ENCODE results near the gene NTRK3. TPM values are rescaled to one million over a fixed set of nuclear protein-coding genes. Genes with fewer than 3 reads are reported as not detected.

The NTRK3 gene
- total and polyA plus RNA-seq, 2 of the 8 experiments (the other 6 are each of a cell fraction or from before 2014, with no cell fraction given): 4.5 to 6.8 TPM

DNA sequence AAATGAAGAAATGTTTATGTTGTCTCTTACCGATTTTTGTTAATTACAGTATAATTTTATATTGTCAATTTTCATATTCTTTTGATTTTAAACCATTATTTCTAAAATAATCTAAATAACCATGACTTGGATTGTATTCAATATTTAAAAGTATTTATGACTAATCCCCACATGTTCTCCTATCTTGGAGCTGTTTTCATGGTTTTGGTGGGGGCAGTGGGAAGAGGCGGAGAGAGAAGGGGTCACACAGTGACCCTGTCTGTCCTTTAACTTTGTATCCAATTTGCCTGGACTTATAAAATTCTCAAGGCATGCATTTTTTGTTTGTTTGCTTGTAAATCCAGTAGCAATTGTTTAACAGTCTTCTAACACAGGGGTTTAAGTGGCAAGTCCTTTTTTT, 407.4 kb downstream of the NTRK3 start:
- H2BK5ac ChIP-seq (ENCODE audit: low read depth, low read length): no peak overlapping the region
- H3K18ac ChIP-seq (ENCODE audit: extremely low read depth, low read length): no peak overlapping the region
- no peak overlapping the region for H3K4me3 ChIP-seq (ENCODE audit: extremely low read depth in 1 of 4, insufficient read depth in 2 of 4, low read depth in 3 of 4, low read length in 4 of 4)
- no peak overlapping the region for H2AK5ac ChIP-seq (ENCODE audit: low read depth, low read length)
- DNase-seq (ENCODE audit: low read depth in 1 of 2, low spot score in 2 of 2): no peak
- no peak overlapping the region for H2BK20ac ChIP-seq (ENCODE audit: low read length)
- H3K36me3 ChIP-seq (ENCODE audit: control insufficient read depth in 2 of 4, insufficient read depth in 4 of 4, low read length in 3 of 4): no peaks in the 10 kb centered on the region
- no peaks in the 10 kb centered on the region for H3K4me1 ChIP-seq (replicated peaks in 1 of 4; ENCODE audit: control insufficient read depth in 3 of 4, insufficient read depth in 4 of 4, low read length in 3 of 4)
- H4K20me1 ChIP-seq (replicated peaks in 1 of 2; ENCODE audit: control insufficient read depth in 1 of 2, insufficient read depth in 2 of 2, low read length in 2 of 2): no peaks in the 10 kb centered on the region
- WGBS, 2 experiments (ENCODE audit: extremely low coverage in 1 of 2, insufficient coverage in 1 of 2, insufficient read length in 1 of 2, insufficient replicate concordance in 2 of 2, low coverage in 1 of 2, low lambda C conversion rate in 2 of 2, missing lambda C conversion rate in 1 of 2): 95% methylated on average over 2 of the region's 2 CpGs; no CpG with 5 or more reads in 1 of the 2 experiments
- CTCF ChIA-PET (ENCODE audit: partially characterized antibody): interaction anchor here (0.6 kb wide), 1 partner anchor 55 kb away, joined by 3 read pairs; no protein-coding TSS in a partner anchor
- no peak overlapping the region for H4K8ac ChIP-seq (ENCODE audit: extremely low read depth, insufficient read depth, low read length)
- H2AFZ ChIP-seq (ENCODE audit: low read length): no peak overlapping the region
- H2BK15ac ChIP-seq (ENCODE audit: low read length): no peak overlapping the region
- no peak overlapping the region for H4K5ac ChIP-seq (ENCODE audit: insufficient read length, low read depth, low read length)
- no peak overlapping the region for H3K56ac ChIP-seq (replicated peaks; ENCODE audit: insufficient read length, low read depth, low read length)
- H2BK120ac ChIP-seq (replicated peaks; ENCODE audit: low read depth, low read length): no peak overlapping the region
- H3K4me2 ChIP-seq (ENCODE audit: insufficient read depth in 1 of 2, low read depth in 2 of 2, low read length in 2 of 2): no peak overlapping the region
- H3K9ac ChIP-seq (replicated peaks in 1 of 4; ENCODE audit: extremely low read depth in 1 of 4, low read depth in 3 of 4, low read length in 3 of 4): no peak overlapping the region
- no peak overlapping the region for H3K27ac ChIP-seq (ENCODE audit: low read depth, low read length)
- TF ChIP-seq HDAC2 (IDR thresholded peaks at IDR 0.05; ENCODE audit: borderline replicate concordance in 1 of 2, low read depth in 2 of 2, low read length in 2 of 2) (no peak), SP4 (IDR thresholded peaks at IDR 0.05; ENCODE audit: low read length) (no peak), BCL11A (IDR thresholded peaks at IDR 0.05; ENCODE audit: low read depth in 2 of 2, low read length in 2 of 2) (no peak), SIX5 (IDR thresholded peaks at IDR 0.05; ENCODE audit: low read depth, low read length) (no peak), KDM1A (IDR thresholded peaks at IDR 0.05; ENCODE audit: borderline replicate concordance, low read length) (no peak), TCF12 (IDR thresholded peaks at IDR 0.05; ENCODE audit: low read depth, low read length) (no peak), BRCA1 (IDR thresholded peaks at IDR 0.05; ENCODE audit: low read depth, low read length) (no peak), JUND (IDR thresholded peaks at IDR 0.05; ENCODE audit: low read length) (no peak)
- POLR2A ChIA-PET (ENCODE audit: partially characterized antibody): no interaction called here
- H3K79me1 ChIP-seq (ENCODE audit: low read depth, low read length): no peaks in the 10 kb centered on the region
- H3K27me3 ChIP-seq (replicated peaks in 1 of 4; ENCODE audit: control insufficient read depth in 3 of 4, extremely low read depth in 1 of 4, insufficient read depth in 3 of 4, low read length in 3 of 4): no peaks in the 10 kb centered on the region
- no peak overlapping the region for H3K23ac ChIP-seq (ENCODE audit: insufficient read length)
- no peak overlapping the region for H2BK12ac ChIP-seq (ENCODE audit: low read depth, low read length)
- FAIRE-seq: no peak
- no peaks in the 10 kb centered on the region for H3K79me2 ChIP-seq (ENCODE audit: control insufficient read depth in 1 of 2, insufficient read depth in 2 of 2, low read length in 2 of 2)
- H3K4ac ChIP-seq (replicated peaks; ENCODE audit: insufficient read length, low read depth, low read length): no peak overlapping the region
- no peaks in the 10 kb centered on the region for H3K9me3 ChIP-seq (ENCODE audit: insufficient read depth in 2 of 2, low read depth in 1 of 2, low read length in 1 of 2)
- no peak overlapping the region for H3K14ac ChIP-seq (ENCODE audit: insufficient read length)
- no peaks in the 10 kb centered on the region for H3K23me2 ChIP-seq (ENCODE audit: low read depth, low read length)
- no peak overlapping the region for H4K91ac ChIP-seq (replicated peaks; ENCODE audit: insufficient read length, low read length)
